ENCODE data around the gene ANK2.

Gene ANK2

DNA sequence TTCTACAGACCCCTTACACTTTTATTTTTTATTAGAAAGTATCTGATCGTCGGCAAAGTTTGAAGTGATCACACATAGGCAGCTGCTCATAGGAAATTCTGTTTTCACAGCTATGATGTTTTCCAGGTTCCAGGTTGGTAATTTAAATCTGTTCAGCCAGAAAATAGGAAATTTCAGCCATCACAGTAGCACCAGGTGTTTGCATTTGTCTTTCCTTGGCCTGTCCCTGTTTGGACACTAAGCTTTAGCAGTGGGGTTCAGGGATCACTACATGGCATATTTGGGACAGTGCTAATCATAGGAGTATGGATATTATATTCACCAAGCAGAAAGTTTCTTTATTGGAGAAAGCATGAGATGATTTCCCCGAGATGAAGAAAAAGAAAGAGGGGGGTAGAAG lies 92.9 kb downstream of the ANK2 start:
- Histone ChIP-seq H3K36me3 (no peaks in the 10 kb centered on the region), H4K20me1 (no peaks in the 10 kb centered on the region), H3K27me3 (no peaks in the 10 kb centered on the region), H3K4me2 (no peak overlapping the region), H3K4me1 (peaks cover 11% of the 10 kb centered on the region), H3K4me3 (no peak overlapping the region), H3K9me3 (no peaks in the 10 kb centered on the region), H3K9ac (no peak overlapping the region), H3K27ac (no peak overlapping the region)
- TF ChIP-seq Cebpa-rat (IDR thresholded peaks at IDR 0.05): no peak

- Histone ChIP-seq H3K4me1 (peaks cover 11% of the 10 kb centered on the region), H3K9me3 (no peaks in the 10 kb centered on the region), H4K20me1 (no peaks in the 10 kb centered on the region), H3K4me2 (no peak overlapping the region), H3K27ac (no peak overlapping the region), H3K36me3 (no peaks in the 10 kb centered on the region), H3K4me3 (no peak overlapping the region), H3K27me3 (no peaks in the 10 kb centered on the region), H3K9ac (no peak overlapping the region)
- no peak for TF ChIP-seq Cebpa-rat (IDR thresholded peaks at IDR 0.05)
Observed at GRCh38 chr4:113144091-113144490, 94.6 kb downstream of the ANK2 start.

GRCh38 chr4:113145147-113145518 lies 95.7 kb downstream of the ANK2 start:
- Histone ChIP-seq H3K4me2 (peak overlapping the region; percentile 20), H3K27me3 (no peaks in the 10 kb centered on the region), H3K9ac (no peak overlapping the region), H3K36me3 (no peaks in the 10 kb centered on the region), H3K4me3 (no peak overlapping the region), H3K27ac (no peak overlapping the region), H3K9me3 (no peaks in the 10 kb centered on the region), H3K4me1 (peaks cover 11% of the 10 kb centered on the region), H4K20me1 (no peaks in the 10 kb centered on the region)
- TF ChIP-seq Cebpa-rat (IDR thresholded peaks at IDR 0.05): no peak

GRCh38 chr4:113145519-113146291 lies 96.3 kb downstream of the ANK2 start:
- TF ChIP-seq Cebpa-rat (IDR thresholded peaks at IDR 0.05): no peak
- no peak overlapping the region for H3K27ac ChIP-seq
- no peaks in the 10 kb centered on the region for H3K27me3 ChIP-seq
- peaks cover 11% of the 10 kb centered on the region for H3K4me1 ChIP-seq
- no peak overlapping the region for H3K9ac ChIP-seq
- no peaks in the 10 kb centered on the region for H4K20me1 ChIP-seq
- H3K9me3 ChIP-seq: no peaks in the 10 kb centered on the region
- no peak overlapping the region for H3K4me3 ChIP-seq
- H3K4me2 ChIP-seq: peak overlapping the region; percentile 20
- H3K36me3 ChIP-seq: no peaks in the 10 kb centered on the region

GRCh38 chr4:113146876-113147358 lies 97.5 kb downstream of the ANK2 start:
- no peak for TF ChIP-seq Cebpa-rat (IDR thresholded peaks at IDR 0.05)
- Histone ChIP-seq H3K4me3 (peak overlapping the region; percentile 47), H3K4me2 (peak overlapping the region; percentile 59), H3K9me3 (no peaks in the 10 kb centered on the region), H3K27me3 (no peaks in the 10 kb centered on the region), H4K20me1 (no peaks in the 10 kb centered on the region), H3K36me3 (no peaks in the 10 kb centered on the region), H3K27ac (0 out of 2 replicates have a peak overlapping the region, but pooled peaks have one; percentile 38), H3K9ac (peak overlapping the region; percentile 45; the same call in 1 of the 2 replicates), H3K4me1 (peaks cover 11% of the 10 kb centered on the region)

DNA sequence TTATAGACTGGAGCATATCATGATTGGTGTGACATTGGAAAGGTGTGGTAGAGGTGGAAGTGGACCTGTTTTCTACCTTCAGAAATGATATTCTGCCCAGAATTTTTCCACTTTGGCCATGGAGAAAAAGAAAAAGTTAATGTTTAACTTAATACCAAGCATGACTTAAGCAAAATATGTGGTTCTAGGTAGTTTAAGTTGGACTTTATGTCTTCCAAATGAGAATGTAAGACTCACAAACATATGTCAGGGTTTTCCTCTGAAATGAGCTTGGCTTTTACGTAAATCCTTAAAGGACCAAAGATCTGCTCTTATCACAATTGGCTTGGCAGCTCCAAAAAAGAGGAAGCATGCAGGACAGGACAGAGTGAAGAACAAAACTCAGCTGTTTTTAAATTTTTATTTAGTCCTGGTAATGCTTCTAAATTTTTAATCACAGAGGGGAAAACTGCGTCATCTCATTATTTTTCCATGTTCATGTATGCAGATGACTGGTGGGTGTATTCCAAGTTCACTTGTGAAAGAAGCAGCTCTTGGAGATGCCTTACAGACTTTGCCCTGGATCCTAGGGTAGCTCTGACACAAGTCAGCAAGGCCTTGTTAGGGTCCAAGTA lies 98.2 kb downstream of the ANK2 start:
- Histone ChIP-seq H3K27ac (no peak overlapping the region), H3K9ac (no peak overlapping the region), H3K27me3 (no peaks in the 10 kb centered on the region), H3K36me3 (no peaks in the 10 kb centered on the region), H4K20me1 (no peaks in the 10 kb centered on the region), H3K4me1 (peaks cover 18% of the 10 kb centered on the region), H3K4me2 (peak overlapping the region; percentile 59), H3K9me3 (no peaks in the 10 kb centered on the region), H3K4me3 (no peak overlapping the region)
- TF ChIP-seq Cebpa-rat (IDR thresholded peaks at IDR 0.05): no peak

- H3K27ac ChIP-seq: no peak overlapping the region
- H3K36me3 ChIP-seq: no peaks in the 10 kb centered on the region
- H3K4me2 ChIP-seq: no peak overlapping the region
- H3K4me1 ChIP-seq: peaks cover 18% of the 10 kb centered on the region
- H3K9me3 ChIP-seq: no peaks in the 10 kb centered on the region
- no peak for TF ChIP-seq Cebpa-rat (IDR thresholded peaks at IDR 0.05)
- H3K9ac ChIP-seq: no peak overlapping the region
- H4K20me1 ChIP-seq: no peaks in the 10 kb centered on the region
- H3K27me3 ChIP-seq: no peaks in the 10 kb centered on the region
- no peak overlapping the region for H3K4me3 ChIP-seq
Observed at GRCh38 chr4:113148925-113149324, 99.5 kb downstream of the ANK2 start.

DNA sequence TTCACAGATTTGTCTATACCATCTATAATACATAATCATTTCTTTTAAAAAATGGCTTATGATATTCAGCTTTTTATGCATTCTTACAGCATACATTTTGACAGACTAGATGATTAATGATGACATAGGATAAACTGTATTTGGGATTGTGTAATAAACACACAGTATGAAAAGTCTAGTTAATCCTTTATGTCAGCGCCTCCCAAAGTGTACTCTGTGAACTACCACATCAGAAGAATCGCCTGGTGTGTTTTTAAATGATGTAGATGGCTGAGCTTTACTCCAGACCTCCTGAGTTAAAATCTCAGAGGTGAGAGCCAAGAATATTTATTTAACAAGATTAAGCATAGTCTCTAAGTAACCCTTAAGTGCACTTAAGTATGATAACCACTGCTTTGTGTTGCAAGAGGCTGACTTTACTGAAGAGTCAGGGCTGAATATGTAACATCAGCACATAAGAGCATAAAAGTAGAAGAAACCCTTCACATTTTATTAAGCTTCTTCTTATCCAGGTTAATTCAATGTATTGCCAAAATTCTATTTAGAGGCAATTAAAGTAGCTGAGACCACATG lies 104.2 kb downstream of the ANK2 start:
- no peak for TF ChIP-seq Cebpa-rat (IDR thresholded peaks at IDR 0.05)
- Histone ChIP-seq H3K9me3 (no peaks in the 10 kb centered on the region), H3K27ac (no peak overlapping the region), H4K20me1 (no peaks in the 10 kb centered on the region), H3K9ac (no peak overlapping the region), H3K27me3 (no peaks in the 10 kb centered on the region), H3K4me2 (no peak overlapping the region), H3K4me1 (0 out of 2 replicates have a peak, but pooled peaks cover 7% of the 10 kb centered on the region), H3K4me3 (no peak overlapping the region), H3K36me3 (no peaks in the 10 kb centered on the region)

DNA sequence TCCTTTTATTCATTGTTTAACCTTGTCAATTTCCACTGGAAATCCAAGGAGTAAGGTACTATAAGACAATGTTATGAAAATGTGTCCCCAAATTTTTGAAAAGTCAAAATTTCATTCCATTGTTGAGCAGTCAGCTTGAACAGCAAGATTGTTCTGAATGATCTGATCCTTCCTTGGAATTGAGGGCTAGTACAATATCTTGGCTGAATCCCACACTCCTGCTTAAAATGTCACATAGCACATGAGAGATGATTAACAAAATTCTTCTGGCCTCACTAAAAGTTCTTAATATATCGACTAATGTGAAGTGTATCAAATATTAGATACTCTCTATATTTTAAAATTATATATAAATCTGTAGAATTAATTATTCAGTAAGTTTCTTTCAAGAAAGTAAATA lies 104.8 kb downstream of the ANK2 start:
- Histone ChIP-seq H3K27ac (no peak overlapping the region), H4K20me1 (no peaks in the 10 kb centered on the region), H3K9ac (no peak overlapping the region), H3K36me3 (no peaks in the 10 kb centered on the region), H3K4me1 (0 out of 2 replicates have a peak, but pooled peaks cover 7% of the 10 kb centered on the region), H3K27me3 (no peaks in the 10 kb centered on the region), H3K9me3 (no peaks in the 10 kb centered on the region), H3K4me3 (no peak overlapping the region), H3K4me2 (no peak overlapping the region)
- no peak for TF ChIP-seq Cebpa-rat (IDR thresholded peaks at IDR 0.05)

Measured in BLaER1 (cell line).